Adipocyte (in vitro differentiated cells): ENCODE data around the gene CBX7.
A peak's percentile ranks its signal among the peaks of the same experiment; 100 is the strongest.

Source experiments
- DNase-seq: peaks from one replicate; pipeline ENCODE4 v3.0.0-alpha.2; 2015; ENCODE audit warnings: low read depth
- H3K27me3 ChIP-seq: replicated peaks from 2 replicates; pipeline ENCODE4 v1.7.0; 2013; ENCODE audit warnings: mild to moderate bottlenecking, low read length, moderate library complexity; ENCODE audit not compliant: control insufficient read depth, insufficient read depth
- H3K36me3 ChIP-seq: 2 replicates; pipeline ENCODE4 v1.7.0; 2013; ENCODE audit warnings: low read length, mild to moderate bottlenecking, moderate library complexity; ENCODE audit not compliant: control insufficient read depth, insufficient read depth, severe bottlenecking
- H3K4me1 ChIP-seq: 2 replicates; pipeline ENCODE4 v1.7.0; 2013; ENCODE audit warnings: mild to moderate bottlenecking, low read length, moderate library complexity; ENCODE audit not compliant: control insufficient read depth, insufficient read depth
- H3K4me3 ChIP-seq: 2 replicates; pipeline ENCODE4 v1.7.0; 2013; ENCODE audit warnings: mild to moderate bottlenecking, low read length, moderate library complexity
- H3K9ac ChIP-seq: 2 replicates; pipeline ENCODE4 v1.7.0; 2013; ENCODE audit warnings: mild to moderate bottlenecking, low read length, moderate library complexity
- H3K9me3 ChIP-seq: 2 replicates; pipeline ENCODE4 v1.7.0; 2013; ENCODE audit warnings: mild to moderate bottlenecking, low read length, moderate library complexity; ENCODE audit not compliant: control insufficient read depth

Gene CBX7

GRCh38 chr22:39152024-39152510 is 413 bp downstream of the CBX7 start:
- peak overlapping the region; percentile 87 for H3K9ac ChIP-seq
- no peaks in the 10 kb centered on the region for H3K9me3 ChIP-seq
- H3K4me1 ChIP-seq: peaks cover 8% of the 10 kb centered on the region
- DNase-seq: no peak
- H3K27me3 ChIP-seq: peaks cover 14% of the 10 kb centered on the region
- H3K36me3 ChIP-seq: no peaks in the 10 kb centered on the region
- H3K4me3 ChIP-seq: peak overlapping the region; percentile 91

- H3K27me3 ChIP-seq: peaks cover 14% of the 10 kb centered on the region
- no peak for DNase-seq
Measured at GRCh38 chr22:39151329-39151975, 1.0 kb downstream of the CBX7 start.

GRCh38 chr22:39150848-39151215 is 1.6 kb downstream of the CBX7 start:
- no peak for DNase-seq
- no peak overlapping the region for H3K4me3 ChIP-seq
- H3K9ac ChIP-seq: no peak overlapping the region
- peaks cover 14% of the 10 kb centered on the region for H3K4me1 ChIP-seq
- H3K27me3 ChIP-seq: peaks cover 12% of the 10 kb centered on the region
- no peaks in the 10 kb centered on the region for H3K36me3 ChIP-seq
- no peaks in the 10 kb centered on the region for H3K9me3 ChIP-seq

More at GRCh38 chr22:39151329-39151975, 1.0 kb downstream of the CBX7 start:
- Histone ChIP-seq H3K36me3 (no peaks in the 10 kb centered on the region), H3K9ac (peak overlapping the region; percentile 87), H3K9me3 (no peaks in the 10 kb centered on the region), H3K4me3 (peak overlapping the region; percentile 91), H3K4me1 (peaks cover 8% of the 10 kb centered on the region)

GRCh38 chr22:39149915-39150847 is 2.3 kb downstream of the CBX7 start:
- no peaks in the 10 kb centered on the region for H3K36me3 ChIP-seq
- no peak for DNase-seq
- no peak overlapping the region for H3K9ac ChIP-seq
- H3K4me3 ChIP-seq: no peak overlapping the region
- peaks cover 6% of the 10 kb centered on the region for H3K27me3 ChIP-seq
- no peaks in the 10 kb centered on the region for H3K9me3 ChIP-seq
- H3K4me1 ChIP-seq: peaks cover 14% of the 10 kb centered on the region

GRCh38 chr22:39148727-39149535 is 3.5 kb downstream of the CBX7 start:
- Histone ChIP-seq H3K36me3 (no peaks in the 10 kb centered on the region), H3K9ac (peak overlapping the region; percentile 4), H3K4me1 (peaks cover 17% of the 10 kb centered on the region), H3K4me3 (no peak overlapping the region), H3K9me3 (no peaks in the 10 kb centered on the region), H3K27me3 (peaks cover 1% of the 10 kb centered on the region)
- DNase-seq: peak; percentile 29

GRCh38 chr22:39148026-39148726 is 4.3 kb downstream of the CBX7 start:
- Histone ChIP-seq H3K4me3 (no peak overlapping the region), H3K4me1 (peaks cover 13% of the 10 kb centered on the region), H3K9me3 (no peaks in the 10 kb centered on the region), H3K9ac (no peak overlapping the region), H3K27me3 (no peaks in the 10 kb centered on the region), H3K36me3 (no peaks in the 10 kb centered on the region)
- no peak for DNase-seq

GRCh38 chr22:39147335-39148025 is 5.0 kb downstream of the CBX7 start:
- Histone ChIP-seq H3K9me3 (no peaks in the 10 kb centered on the region), H3K4me3 (no peak overlapping the region), H3K27me3 (no peaks in the 10 kb centered on the region), H3K4me1 (peaks cover 10% of the 10 kb centered on the region), H3K9ac (no peak overlapping the region), H3K36me3 (no peaks in the 10 kb centered on the region)
- no peak for DNase-seq

GRCh38 chr22:39146256-39147101 is 6.0 kb downstream of the CBX7 start:
- no peaks in the 10 kb centered on the region for H3K27me3 ChIP-seq
- DNase-seq: no peak
- peak overlapping the region; percentile 85 for H3K9ac ChIP-seq
- no peaks in the 10 kb centered on the region for H3K36me3 ChIP-seq
- peaks cover 10% of the 10 kb centered on the region for H3K4me1 ChIP-seq
- H3K4me3 ChIP-seq: peak overlapping the region; percentile 77
- H3K9me3 ChIP-seq: no peaks in the 10 kb centered on the region

- peaks cover 10% of the 10 kb centered on the region for H3K4me1 ChIP-seq
- H3K27me3 ChIP-seq: no peaks in the 10 kb centered on the region
- H3K36me3 ChIP-seq: no peaks in the 10 kb centered on the region
- peak overlapping the region; percentile 93 for H3K9ac ChIP-seq
- peak; percentile 62 for DNase-seq
- H3K4me3 ChIP-seq: peak overlapping the region; percentile 94
- H3K9me3 ChIP-seq: no peaks in the 10 kb centered on the region
Measured at GRCh38 chr22:39144101-39144767, 8.2 kb downstream of the CBX7 start.
